ENCODE measurements around the gene PAPPA. TPM values are rescaled to one million over a fixed set of nuclear protein-coding genes. Genes with fewer than 3 reads are reported as not detected.
A peak's percentile ranks its signal among the peaks of the same experiment; 100 is the strongest.

Gene PAPPA
- total and polyA plus RNA-seq, 9 of the 15 experiments (the other 6 are each of a cell fraction or from before 2014, with no cell fraction given), result 0.06 to 0.18 (median 0.11) TPM

DNA sequence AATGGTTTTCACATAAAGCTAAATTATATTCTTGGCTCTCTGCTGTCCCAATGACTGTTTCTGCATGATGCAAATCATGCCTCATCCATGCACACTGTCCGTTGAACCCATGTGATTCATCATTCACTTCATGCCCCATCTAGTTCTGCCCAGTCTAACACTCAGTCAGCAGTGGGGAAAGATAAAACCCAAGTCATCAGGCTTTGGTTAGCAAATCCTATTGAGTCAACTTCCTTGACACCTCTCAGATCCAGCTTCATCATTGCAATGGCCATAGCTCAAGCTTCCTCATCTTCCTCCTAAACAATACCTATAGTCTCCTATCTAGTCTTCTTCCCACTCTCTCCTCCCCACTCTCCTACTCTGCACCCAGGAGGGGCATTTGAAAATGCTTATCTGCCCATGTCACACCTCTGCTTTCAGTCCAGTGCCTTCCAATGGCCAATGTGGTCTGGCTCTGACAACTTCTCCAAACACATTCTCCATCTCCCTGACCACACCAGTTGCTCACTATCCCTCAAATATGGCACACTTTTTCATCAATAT is 267.5 kb downstream of the PAPPA start (continued):
- TF ChIP-seq ZNF253 (CRISPR knock-in tag; conservative IDR thresholded peaks at IDR 0.05) (no peak), BRCA1 (IDR thresholded peaks at IDR 0.05) (no peak), BRCA1 (CRISPR knock-in tag; IDR thresholded peaks at IDR 0.05) (no peak), TEAD1 (CRISPR knock-in tag; IDR thresholded peaks at IDR 0.05) (0 out of 4 replicates have a peak, but pooled peaks of 1 of the 2 experiments have one; percentile 21), ZNF263 (CRISPR knock-in tag; IDR thresholded peaks at IDR 0.05; ENCODE audit: borderline replicate concordance) (no peak), DPF2 (IDR thresholded peaks at IDR 0.05) (peak; percentile 65), RAD51 (IDR thresholded peaks at IDR 0.05; ENCODE audit: borderline replicate concordance, low read depth) (no peak), HDAC8 (tag; IDR thresholded peaks at IDR 0.05) (no peak), NRF1 (conservative IDR thresholded peaks at IDR 0.05 in 1 of 2, IDR thresholded peaks at IDR 0.05 in 1 of 2) (no peak), ADNP (tag; IDR thresholded peaks at IDR 0.05) (no peak), SUPT5H (IDR thresholded peaks at IDR 0.05) (no peak), TRIM24 (IDR thresholded peaks at IDR 0.05) (peak; percentile 47 to 57; a peak in 2 of 4 replicates)
- TF ChIP-seq, protein P1, sequence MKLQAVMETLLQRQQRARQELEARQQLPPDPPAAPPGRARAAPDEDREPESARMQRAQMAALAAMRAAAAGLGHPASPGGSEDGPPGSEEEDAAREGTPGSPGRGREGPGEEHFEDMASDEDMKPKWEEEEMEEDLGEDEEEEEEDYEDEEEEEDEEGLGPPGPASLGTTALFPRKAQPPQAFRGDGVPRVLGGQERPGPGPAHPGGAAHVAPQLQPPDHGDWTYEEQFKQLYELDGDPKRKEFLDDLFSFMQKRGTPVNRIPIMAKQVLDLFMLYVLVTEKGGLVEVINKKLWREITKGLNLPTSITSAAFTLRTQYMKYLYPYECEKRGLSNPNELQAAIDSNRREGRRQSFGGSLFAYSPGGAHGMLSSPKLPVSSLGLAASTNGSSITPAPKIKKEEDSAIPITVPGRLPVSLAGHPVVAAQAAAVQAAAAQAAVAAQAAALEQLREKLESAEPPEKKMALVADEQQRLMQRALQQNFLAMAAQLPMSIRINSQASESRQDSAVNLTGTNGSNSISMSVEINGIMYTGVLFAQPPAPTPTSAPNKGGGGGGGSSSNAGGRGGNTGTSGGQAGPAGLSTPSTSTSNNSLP (IDR thresholded peaks at IDR 0.05; ENCODE audit: borderline replicate concordance, low read depth, low read length), result no peak
- TF ChIP-seq, protein P2, sequence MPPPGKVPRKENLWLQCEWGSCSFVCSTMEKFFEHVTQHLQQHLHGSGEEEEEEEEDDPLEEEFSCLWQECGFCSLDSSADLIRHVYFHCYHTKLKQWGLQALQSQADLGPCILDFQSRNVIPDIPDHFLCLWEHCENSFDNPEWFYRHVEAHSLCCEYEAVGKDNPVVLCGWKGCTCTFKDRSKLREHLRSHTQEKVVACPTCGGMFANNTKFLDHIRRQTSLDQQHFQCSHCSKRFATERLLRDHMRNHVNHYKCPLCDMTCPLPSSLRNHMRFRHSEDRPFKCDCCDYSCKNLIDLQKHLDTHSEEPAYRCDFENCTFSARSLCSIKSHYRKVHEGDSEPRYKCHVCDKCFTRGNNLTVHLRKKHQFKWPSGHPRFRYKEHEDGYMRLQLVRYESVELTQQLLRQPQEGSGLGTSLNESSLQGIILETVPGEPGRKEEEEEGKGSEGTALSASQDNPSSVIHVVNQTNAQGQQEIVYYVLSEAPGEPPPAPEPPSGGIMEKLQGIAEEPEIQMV (tag; conservative IDR thresholded peaks at IDR 0.05; ENCODE audit: low read depth), result peak; percentile 56; the same call in 1 of the 2 replicates
- TF ChIP-seq, protein P3, sequence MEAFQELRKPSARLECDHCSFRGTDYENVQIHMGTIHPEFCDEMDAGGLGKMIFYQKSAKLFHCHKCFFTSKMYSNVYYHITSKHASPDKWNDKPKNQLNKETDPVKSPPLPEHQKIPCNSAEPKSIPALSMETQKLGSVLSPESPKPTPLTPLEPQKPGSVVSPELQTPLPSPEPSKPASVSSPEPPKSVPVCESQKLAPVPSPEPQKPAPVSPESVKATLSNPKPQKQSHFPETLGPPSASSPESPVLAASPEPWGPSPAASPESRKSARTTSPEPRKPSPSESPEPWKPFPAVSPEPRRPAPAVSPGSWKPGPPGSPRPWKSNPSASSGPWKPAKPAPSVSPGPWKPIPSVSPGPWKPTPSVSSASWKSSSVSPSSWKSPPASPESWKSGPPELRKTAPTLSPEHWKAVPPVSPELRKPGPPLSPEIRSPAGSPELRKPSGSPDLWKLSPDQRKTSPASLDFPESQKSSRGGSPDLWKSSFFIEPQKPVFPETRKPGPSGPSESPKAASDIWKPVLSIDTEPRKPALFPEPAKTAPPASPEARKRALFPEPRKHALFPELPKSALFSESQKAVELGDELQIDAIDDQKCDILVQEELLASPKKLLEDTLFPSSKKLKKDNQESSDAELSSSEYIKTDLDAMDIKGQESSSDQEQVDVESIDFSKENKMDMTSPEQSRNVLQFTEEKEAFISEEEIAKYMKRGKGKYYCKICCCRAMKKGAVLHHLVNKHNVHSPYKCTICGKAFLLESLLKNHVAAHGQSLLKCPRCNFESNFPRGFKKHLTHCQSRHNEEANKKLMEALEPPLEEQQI (IDR thresholded peaks at IDR 0.05), result no peak
- TF ChIP-seq, protein P4, sequence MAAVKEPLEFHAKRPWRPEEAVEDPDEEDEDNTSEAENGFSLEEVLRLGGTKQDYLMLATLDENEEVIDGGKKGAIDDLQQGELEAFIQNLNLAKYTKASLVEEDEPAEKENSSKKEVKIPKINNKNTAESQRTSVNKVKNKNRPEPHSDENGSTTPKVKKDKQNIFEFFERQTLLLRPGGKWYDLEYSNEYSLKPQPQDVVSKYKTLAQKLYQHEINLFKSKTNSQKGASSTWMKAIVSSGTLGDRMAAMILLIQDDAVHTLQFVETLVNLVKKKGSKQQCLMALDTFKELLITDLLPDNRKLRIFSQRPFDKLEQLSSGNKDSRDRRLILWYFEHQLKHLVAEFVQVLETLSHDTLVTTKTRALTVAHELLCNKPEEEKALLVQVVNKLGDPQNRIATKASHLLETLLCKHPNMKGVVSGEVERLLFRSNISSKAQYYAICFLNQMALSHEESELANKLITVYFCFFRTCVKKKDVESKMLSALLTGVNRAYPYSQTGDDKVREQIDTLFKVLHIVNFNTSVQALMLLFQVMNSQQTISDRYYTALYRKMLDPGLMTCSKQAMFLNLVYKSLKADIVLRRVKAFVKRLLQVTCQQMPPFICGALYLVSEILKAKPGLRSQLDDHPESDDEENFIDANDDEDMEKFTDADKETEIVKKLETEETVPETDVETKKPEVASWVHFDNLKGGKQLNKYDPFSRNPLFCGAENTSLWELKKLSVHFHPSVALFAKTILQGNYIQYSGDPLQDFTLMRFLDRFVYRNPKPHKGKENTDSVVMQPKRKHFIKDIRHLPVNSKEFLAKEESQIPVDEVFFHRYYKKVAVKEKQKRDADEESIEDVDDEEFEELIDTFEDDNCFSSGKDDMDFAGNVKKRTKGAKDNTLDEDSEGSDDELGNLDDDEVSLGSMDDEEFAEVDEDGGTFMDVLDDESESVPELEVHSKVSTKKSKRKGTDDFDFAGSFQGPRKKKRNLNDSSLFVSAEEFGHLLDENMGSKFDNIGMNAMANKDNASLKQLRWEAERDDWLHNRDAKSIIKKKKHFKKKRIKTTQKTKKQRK (IDR thresholded peaks at IDR 0.05; ENCODE audit: borderline replicate concordance, low read depth, low read length), result no peak
- TF ChIP-seq, protein P5, sequence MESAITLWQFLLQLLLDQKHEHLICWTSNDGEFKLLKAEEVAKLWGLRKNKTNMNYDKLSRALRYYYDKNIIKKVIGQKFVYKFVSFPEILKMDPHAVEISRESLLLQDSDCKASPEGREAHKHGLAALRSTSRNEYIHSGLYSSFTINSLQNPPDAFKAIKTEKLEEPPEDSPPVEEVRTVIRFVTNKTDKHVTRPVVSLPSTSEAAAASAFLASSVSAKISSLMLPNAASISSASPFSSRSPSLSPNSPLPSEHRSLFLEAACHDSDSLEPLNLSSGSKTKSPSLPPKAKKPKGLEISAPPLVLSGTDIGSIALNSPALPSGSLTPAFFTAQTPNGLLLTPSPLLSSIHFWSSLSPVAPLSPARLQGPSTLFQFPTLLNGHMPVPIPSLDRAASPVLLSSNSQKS (CRISPR knock-in tag; IDR thresholded peaks at IDR 0.05), result no peak
